GM18519 (cell line): ENCODE results near the gene EFHB.
"Not testable (repeated sequence)": the region's sequence is repeated elsewhere in the genome, so short reads cannot be mapped to it uniquely, and the experiment has no call there.

Experiments
- ATAC-seq: cut with Tn5 transposase; IDR thresholded peaks from one replicate; pipeline ENCODE4 v1.9.1; 2021; ENCODE audit warnings: mild to moderate bottlenecking, moderate library complexity; ENCODE audit not compliant: unreplicated experiment, low FRiP score

The EFHB gene

GRCh38 chr3:19932422-19932821 lies 1.6 kb downstream of the EFHB start:
- ATAC-seq = no peak

- ATAC-seq = peak; percentile 48
Measured at GRCh38 chr3:19931767-19932188, 2.2 kb downstream of the EFHB start.

GRCh38 chr3:19931180-19931692 lies 2.8 kb downstream of the EFHB start:
- ATAC-seq = peak; percentile 62

GRCh38 chr3:19920401-19921080 lies 13.5 kb downstream of the EFHB start:
- ATAC-seq = no peak

GRCh38 chr3:19917167-19917566 lies 16.9 kb downstream of the EFHB start:
- no peak for ATAC-seq

DNA sequence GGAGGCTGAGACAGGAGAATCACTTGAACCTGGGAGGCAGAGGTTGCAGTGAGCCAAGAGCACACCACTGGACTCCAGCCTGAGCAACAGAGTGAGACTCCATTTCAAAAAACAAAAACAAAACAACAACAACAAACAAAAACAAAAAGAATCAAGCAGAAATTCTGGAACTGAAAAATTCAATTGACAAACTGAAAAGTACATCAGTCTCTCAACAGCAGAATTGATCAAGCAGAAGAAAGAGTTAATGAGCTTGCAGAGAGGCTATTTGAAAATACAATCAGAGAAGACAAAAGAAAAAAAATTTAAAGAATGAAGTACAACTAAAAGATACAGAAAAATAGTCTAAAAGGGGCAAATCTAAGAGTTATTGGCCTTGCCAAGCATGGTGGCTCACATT lies 22.6 kb downstream of the EFHB start:
- no peak for ATAC-seq

DNA sequence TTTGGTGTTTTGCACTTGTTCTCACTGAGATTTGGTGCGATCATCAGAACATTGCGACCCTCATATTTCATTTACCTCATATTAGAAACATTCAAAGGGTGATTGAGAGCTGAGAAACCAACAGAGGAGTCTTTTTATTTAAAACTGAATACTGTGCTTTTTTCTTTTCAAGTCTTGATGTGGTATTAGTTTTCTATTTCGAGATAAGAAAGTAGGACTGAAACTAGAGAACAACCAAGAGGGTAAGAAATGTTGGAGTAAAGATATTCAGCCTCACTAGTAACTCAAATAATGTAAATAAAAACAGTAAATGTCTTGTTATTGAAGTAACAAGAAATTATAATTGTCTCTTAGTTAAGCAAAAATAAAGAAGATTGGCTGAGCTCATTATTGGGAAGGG lies 26.5 kb downstream of the EFHB start:
- no peak for ATAC-seq

DNA sequence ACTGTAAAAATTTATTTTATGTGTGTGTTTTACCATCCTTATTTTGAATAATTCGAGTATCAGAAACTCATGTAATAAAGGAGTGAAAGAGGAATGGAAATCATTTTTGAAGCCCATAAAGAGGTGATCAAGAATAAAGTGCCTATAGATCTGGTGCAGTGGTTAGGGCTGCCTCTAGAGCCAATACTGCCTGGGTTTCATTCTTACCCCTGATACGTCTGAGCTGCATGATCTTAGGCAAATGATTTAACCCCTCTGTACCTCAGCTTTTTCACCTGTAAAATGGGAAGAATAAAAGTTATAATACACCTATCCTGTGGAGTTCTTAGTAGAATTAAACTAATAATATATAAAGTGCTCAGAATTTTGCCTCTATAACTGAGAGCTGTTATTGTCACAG lies 30.4 kb downstream of the EFHB start:
- no peak for ATAC-seq

DNA sequence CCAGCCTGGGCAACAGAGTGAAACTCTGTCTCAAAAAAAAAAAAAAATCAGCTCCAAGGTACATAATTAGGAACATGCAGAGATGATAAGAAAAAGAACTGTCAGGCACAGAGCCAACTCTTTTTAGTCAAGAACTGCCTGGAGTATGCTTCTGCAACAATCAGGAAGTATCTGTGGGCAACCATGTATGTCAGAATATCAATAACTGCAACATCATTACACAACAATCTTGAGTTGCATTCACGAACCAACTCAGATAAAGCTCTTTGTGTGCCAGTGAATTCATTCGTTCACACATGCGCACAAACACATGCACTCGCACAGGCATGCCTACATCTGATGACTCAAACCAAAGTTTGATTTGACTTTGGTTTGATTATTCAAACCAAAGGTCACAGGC lies 32.1 kb downstream of the EFHB start:
- ATAC-seq = no peak

- ATAC-seq = no peak
Measured at GRCh38 chr3:19901337-19901736, 32.7 kb downstream of the EFHB start.

- ATAC-seq = not testable (repeated sequence)
Measured at GRCh38 chr3:19899833-19900232, 34.2 kb downstream of the EFHB start.

DNA sequence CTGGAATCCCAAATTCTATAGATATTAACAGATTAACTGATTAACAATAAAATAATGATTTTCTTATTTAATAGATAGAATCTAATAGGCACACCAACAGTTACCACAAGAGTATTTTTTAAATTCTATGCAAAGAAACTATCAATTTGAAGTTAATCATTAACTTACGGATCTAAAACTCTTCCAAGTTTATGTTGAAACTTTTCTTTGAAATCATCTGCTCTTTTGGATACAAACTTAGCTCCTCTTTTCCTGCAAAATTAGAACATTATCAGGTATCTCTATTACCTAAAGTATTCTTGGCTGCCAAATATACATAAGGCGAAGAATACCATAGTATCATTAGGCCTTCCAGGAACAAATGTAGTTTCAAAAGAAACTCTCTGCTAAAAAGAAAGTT lies 34.8 kb downstream of the EFHB start:
- no peak for ATAC-seq

- ATAC-seq = no peak
Measured at GRCh38 chr3:19898721-19899120, 35.3 kb downstream of the EFHB start.

GRCh38 chr3:19891740-19892139 lies 42.3 kb downstream of the EFHB start:
- no peak for ATAC-seq

- no peak for ATAC-seq
Measured at GRCh38 chr3:19888428-19889152, 45.4 kb downstream of the EFHB start.

GRCh38 chr3:19887122-19887521 lies 46.9 kb downstream of the EFHB start:
- not testable (repeated sequence) for ATAC-seq

GRCh38 chr3:19886404-19886803 lies 47.6 kb downstream of the EFHB start:
- no peak for ATAC-seq

DNA sequence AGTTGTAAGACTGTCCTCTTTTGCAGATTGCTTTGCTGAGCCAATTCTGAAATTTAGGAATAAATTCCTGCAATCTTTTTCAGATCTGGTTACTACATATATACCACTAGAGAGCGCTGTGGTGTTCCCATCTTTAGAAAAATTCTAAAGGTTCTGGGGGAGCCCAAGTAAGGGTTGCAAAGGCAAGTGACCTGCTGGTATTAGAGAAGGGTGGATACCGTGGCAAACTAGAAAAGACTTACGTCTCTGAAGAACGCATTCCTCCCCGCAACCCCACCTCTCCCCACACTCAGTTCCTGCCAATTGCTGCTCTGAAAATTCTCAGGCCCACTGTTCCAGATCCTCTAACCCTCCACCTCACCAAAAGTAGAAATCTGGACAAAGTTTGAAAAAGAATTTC lies 48.5 kb downstream of the EFHB start:
- no peak for ATAC-seq

DNA sequence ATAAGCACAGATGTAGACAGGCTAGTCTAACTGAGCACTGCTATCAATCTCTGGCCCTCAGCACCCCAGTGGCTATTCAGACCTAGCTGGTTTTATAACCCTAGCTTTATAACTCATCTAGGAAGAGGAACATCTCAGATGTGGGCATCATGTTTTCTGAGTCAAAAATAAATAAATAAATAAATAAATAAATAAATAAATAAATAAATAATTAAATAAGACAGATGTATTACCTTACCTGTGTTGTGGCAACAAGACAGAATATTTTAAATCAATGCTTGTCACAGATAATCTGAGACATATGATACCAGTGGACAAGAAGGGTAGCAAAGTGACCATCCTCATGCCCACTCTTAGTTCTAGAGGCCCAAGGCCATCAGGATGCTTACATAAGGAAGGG lies 52.2 kb downstream of the EFHB start:
- no peak for ATAC-seq

DNA sequence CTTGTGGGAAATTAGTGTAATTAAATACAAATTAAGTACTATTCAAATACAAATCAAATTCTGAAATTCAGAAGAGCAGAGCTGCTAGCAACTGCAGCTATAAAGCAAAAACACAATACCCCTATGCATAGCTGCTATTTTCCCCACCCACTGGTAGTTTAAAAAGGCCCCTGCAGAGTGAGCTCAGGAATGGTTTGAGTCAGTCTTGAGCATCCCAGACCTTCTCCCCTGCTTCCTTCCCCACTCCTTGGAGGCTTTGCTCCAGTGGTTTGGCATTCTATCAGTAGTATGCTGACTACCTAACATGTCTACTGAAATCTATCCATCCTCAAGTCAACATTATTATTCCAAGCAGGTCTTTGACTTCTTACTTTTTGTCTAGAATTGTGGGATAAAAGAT lies 53.0 kb downstream of the EFHB start:
- ATAC-seq = no peak

GRCh38 chr3:19877656-19878055 lies 56.4 kb downstream of the EFHB start:
- no peak for ATAC-seq

DNA sequence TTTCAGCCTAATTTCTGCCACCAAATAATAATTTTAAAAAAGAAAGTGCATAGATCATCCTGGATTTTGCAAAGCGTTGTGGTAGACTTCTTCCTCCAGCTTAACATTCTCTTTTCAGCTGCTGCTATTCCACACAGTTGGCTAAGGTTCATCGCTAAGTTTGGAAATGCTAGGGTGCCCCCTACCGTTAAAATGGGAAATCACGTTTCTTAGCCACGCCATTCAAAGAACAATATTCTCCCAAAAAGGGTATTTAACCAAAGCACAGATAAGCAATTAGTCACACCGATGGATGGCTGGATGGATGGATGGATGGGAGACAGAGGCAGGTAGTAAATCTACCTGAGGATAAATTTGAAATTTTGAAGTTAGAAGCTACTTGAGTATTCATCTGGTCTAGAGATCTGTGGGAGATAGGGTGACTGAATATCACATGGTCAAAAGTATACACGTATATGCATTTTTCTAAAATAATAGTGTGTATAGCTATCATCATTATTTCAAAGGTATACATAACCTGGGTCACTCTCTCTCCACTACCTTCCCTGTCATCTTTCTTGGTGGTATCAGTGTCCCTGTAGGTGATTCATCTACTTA lies 67.2 kb downstream of the EFHB start:
- peak; percentile 88 for ATAC-seq
